Measurements from ENCODE around the gene EIF2B5. TPM values are rescaled to one million over a fixed set of nuclear protein-coding genes. Genes with fewer than 3 reads are reported as not detected.
"Not testable (repeated sequence)": the region's sequence is repeated elsewhere in the genome, so short reads cannot be mapped to it uniquely, and the experiment has no call there.

The EIF2B5 gene
- total RNA-seq, 2 donors from 2014 or later = 19.6 to 24.3 TPM

GRCh38 chr3:184148076-184148475, 12.9 kb downstream of the EIF2B5 start:
- TF ChIP-seq, protein P1, sequence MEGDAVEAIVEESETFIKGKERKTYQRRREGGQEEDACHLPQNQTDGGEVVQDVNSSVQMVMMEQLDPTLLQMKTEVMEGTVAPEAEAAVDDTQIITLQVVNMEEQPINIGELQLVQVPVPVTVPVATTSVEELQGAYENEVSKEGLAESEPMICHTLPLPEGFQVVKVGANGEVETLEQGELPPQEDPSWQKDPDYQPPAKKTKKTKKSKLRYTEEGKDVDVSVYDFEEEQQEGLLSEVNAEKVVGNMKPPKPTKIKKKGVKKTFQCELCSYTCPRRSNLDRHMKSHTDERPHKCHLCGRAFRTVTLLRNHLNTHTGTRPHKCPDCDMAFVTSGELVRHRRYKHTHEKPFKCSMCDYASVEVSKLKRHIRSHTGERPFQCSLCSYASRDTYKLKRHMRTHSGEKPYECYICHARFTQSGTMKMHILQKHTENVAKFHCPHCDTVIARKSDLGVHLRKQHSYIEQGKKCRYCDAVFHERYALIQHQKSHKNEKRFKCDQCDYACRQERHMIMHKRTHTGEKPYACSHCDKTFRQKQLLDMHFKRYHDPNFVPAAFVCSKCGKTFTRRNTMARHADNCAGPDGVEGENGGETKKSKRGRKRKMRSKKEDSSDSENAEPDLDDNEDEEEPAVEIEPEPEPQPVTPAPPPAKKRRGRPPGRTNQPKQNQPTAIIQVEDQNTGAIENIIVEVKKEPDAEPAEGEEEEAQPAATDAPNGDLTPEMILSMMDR (IDR thresholded peaks at IDR 0.05) = no peak
- Histone ChIP-seq H3K9me3 (no peaks in the 10 kb centered on the region), H3K4me1 (no peaks in the 10 kb centered on the region), H3K27me3 (no peaks in the 10 kb centered on the region), H3K4me3 (no peak overlapping the region), H3K36me3 (peaks cover 36% of the 10 kb centered on the region), H3K27ac (no peak overlapping the region)
- no peak for DNase-seq (ENCODE audit: low spot score)

- no peak overlapping the region for H3K27ac ChIP-seq
- DNase-seq (ENCODE audit: low spot score) = no peak
- peaks cover 25% of the 10 kb centered on the region for H3K36me3 ChIP-seq
- no peak overlapping the region for H3K4me3 ChIP-seq
- H3K4me1 ChIP-seq = peaks cover 0 to 7% of the 10 kb centered on the region in 2 donors
- H3K27me3 ChIP-seq = no peaks in the 10 kb centered on the region
- TF ChIP-seq, protein P1 (IDR thresholded peaks at IDR 0.05) = no peak
- H3K9me3 ChIP-seq = no peaks in the 10 kb centered on the region
Observed at GRCh38 chr3:184149123-184149522, 14.0 kb downstream of the EIF2B5 start.

GRCh38 chr3:184149770-184150169, 14.6 kb downstream of the EIF2B5 start:
- not testable (repeated sequence) for H3K9me3 ChIP-seq; H3K27ac ChIP-seq; H3K27me3 ChIP-seq; H3K4me3 ChIP-seq; DNase-seq (ENCODE audit: low spot score)
- TF ChIP-seq, protein P1 (IDR thresholded peaks at IDR 0.05) = peak in 1 of 2 donors; percentile 23
- peaks cover 0 to 13% of the 10 kb centered on the region in 2 donors for H3K4me1 ChIP-seq
- H3K36me3 ChIP-seq = peaks cover 19% of the 10 kb centered on the region

GRCh38 chr3:184154885-184155643, 19.9 kb downstream of the EIF2B5 start, which contains the start of gene DVL3:
TSS of gene DVL3 (plus strand) at chr3:184155377. CDS start at chr3:184155636, 259 bp downstream.
- no peak for DNase-seq (ENCODE audit: low spot score)
- peak within 1 kb of the TSS; percentile 88 to 89 for H3K27ac ChIP-seq
- H3K27me3 ChIP-seq = no peaks in the 10 kb centered on the region
- TF ChIP-seq, protein P1 (IDR thresholded peaks at IDR 0.05) = no peak
- no peaks in the 10 kb centered on the region for H3K36me3 ChIP-seq
- peaks cover 0 to 50% of the 10 kb centered on the region in 2 donors for H3K4me1 ChIP-seq
- peak within 1 kb of the TSS; percentile 79 to 95 for H3K4me3 ChIP-seq
- H3K9me3 ChIP-seq = no peaks in the 10 kb centered on the region

DNA sequence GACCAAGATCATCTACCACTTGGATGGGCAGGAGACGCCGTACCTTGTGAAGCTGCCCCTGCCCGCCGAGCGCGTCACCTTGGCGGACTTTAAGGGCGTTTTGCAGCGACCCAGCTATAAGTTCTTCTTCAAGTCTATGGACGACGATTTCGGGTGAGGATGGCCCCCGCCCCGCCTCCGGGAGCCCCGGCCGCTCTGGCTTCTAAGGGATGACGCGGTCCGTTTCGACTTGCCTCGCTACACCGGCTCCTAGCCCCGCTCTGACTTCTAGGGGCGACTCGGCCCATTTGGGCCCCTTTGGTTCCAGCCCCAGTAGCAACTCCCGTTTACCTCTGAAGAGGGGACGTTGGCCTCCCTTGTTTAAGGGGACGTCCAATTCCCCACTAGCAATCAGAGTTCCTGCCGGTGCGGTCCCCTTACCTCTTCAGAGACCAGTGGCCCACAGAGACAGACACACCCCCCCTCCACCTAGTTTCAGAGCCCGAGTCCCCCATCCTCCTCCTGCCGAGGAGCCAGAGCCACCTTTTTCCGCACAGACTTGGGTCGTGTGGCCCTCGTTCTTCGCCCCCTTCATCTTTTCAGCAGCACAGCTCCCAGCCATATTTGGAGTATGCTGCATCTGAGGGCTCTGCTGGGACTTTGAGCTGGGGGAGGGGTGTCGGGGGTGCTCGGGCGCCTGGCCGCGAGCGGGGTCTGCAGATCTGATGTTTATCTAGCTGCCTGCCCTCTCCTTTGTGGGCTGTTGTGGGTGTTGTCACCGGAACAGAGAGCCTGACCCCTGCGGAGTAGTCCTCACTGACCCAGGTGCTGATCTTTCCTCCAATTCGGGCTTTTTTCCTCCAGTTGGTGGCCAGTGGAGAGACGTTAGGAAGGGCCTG, 20.7 kb downstream of the EIF2B5 start:
- H3K9me3 ChIP-seq = no peaks in the 10 kb centered on the region
- H3K4me1 ChIP-seq = peaks cover 0 to 58% of the 10 kb centered on the region in 2 donors
- H3K4me3 ChIP-seq = peak overlapping the region; percentile 79 to 95
- TF ChIP-seq, protein P1 (IDR thresholded peaks at IDR 0.05) = no peak
- peak overlapping the region; percentile 88 to 89 for H3K27ac ChIP-seq
- H3K27me3 ChIP-seq = no peaks in the 10 kb centered on the region
- peak; percentile 70 for DNase-seq (ENCODE audit: low spot score)
- no peaks in the 10 kb centered on the region for H3K36me3 ChIP-seq
